Calu3 (cell line): ENCODE measurements around the gene DDX54. TPM values are rescaled to one million over a fixed set of nuclear protein-coding genes. Genes with fewer than 3 reads are reported as not detected.

Experiments used
- BruUV-seq: library from RNA; stranded (reverse); fragments of 400-500 nt; replicated peaks from 2 replicates; lab custom pipeline; 2021; lab: Mats Ljungman, UMichigan
- CTCF ChIA-PET: fragments of 300-600 bp; sonication (Branson Sonifier 250); formaldehyde crosslinking; loops from one replicate; lab custom pipeline; 2022; ENCODE audit warnings: antibody characterized with exemption; lab: Charles Lee
- DNase-seq: peaks from one replicate; pipeline ENCODE4 v3.0.0; 2022
- H3K27ac Mint-ChIP-seq: one replicate; pipeline ENCODE4 v1.8.0; 2022; ENCODE audit warnings: mixed read lengths; ENCODE audit not compliant: unreplicated experiment
- H3K27me3 Mint-ChIP-seq: one replicate; pipeline ENCODE4 v1.8.0; 2022; ENCODE audit warnings: mixed read lengths; ENCODE audit not compliant: unreplicated experiment
- H3K36me3 Mint-ChIP-seq: one replicate; pipeline ENCODE4 v1.8.0; 2022; ENCODE audit warnings: mild to moderate bottlenecking, moderate library complexity, mixed read lengths; ENCODE audit not compliant: insufficient read depth, unreplicated experiment
- H3K4me1 Mint-ChIP-seq: one replicate; pipeline ENCODE4 v1.8.0; 2022; ENCODE audit warnings: mild to moderate bottlenecking, low read depth, mixed read lengths; ENCODE audit not compliant: unreplicated experiment
- H3K4me3 Mint-ChIP-seq: one replicate; pipeline ENCODE4 v1.8.0; 2022; ENCODE audit warnings: mild to moderate bottlenecking, low read depth, moderate library complexity, mixed read lengths; ENCODE audit not compliant: unreplicated experiment
- H3K9me3 Mint-ChIP-seq: one replicate; pipeline ENCODE4 v1.8.0; 2022; ENCODE audit warnings: low read depth, mixed read lengths; ENCODE audit not compliant: unreplicated experiment
- CTCF ChIP-seq: fragments of 200-600 bp; IDR thresholded peaks from one replicate; pipeline ENCODE4 v1.8.0; 2022; ENCODE audit warnings: antibody characterized with exemption; ENCODE audit not compliant: unreplicated experiment
- intact Hi-C: fragments of 100-400 bp; cut with micrococcal nuclease; formaldehyde crosslinking; loops from one replicate; pipeline ENCODE4 v1.10.0; 2022; ENCODE audit not compliant: unreplicated experiment
- total RNA-seq: library from RNA; stranded (reverse); gene quantifications from 2 replicates; pipeline ENCODE4 v1.2.3, GENCODE V29; 2022

Gene DDX54
- total RNA-seq, 1 experiment from 2014 or later, result 104 TPM

- Mint-ChIP-seq H3K4me1 (peaks cover 47% of the 10 kb centered on the region), H3K9me3 (no peaks in the 10 kb centered on the region), H3K4me3 (peak overlapping the region; percentile 97), H3K27me3 (no peaks in the 10 kb centered on the region), H3K27ac (peak overlapping the region; percentile 96), H3K36me3 (peaks cover 46% of the 10 kb centered on the region)
- intact Hi-C loops, result loop anchor here (2.0 kb wide), 1 partner anchor 38 kb away; no protein-coding TSS in a partner anchor
- BruUV-seq, result no TSS peak
- CTCF ChIA-PET, result interaction anchor here (0.6 to 6.7 kb wide), 5 partner anchors 15 to 225 kb away, joined by 3 to 108 read pairs (median 3); partner anchors contain the start of gene CFAP73
- TF ChIP-seq CTCF, result no peak
- DNase-seq, result peak; percentile 69
Measured at GRCh38 chr12:113136128-113136989, 48.9 kb downstream of the DDX54 start.

GRCh38 chr12:113135178-113136127, 49.8 kb downstream of the DDX54 start, which contains the start of gene RASAL1:
Gene RASAL1, minus strand, starts transcription at chr12:113135761. Its CDS starts 299 bp downstream, at chr12:113135462.
- intact Hi-C loops, result loop anchor here (2.0 kb wide), 2 partner anchors 17 to 37 kb away; no protein-coding TSS in a partner anchor

GRCh38 chr12:113134521-113134951, 50.7 kb downstream of the DDX54 start:
- H3K4me3 Mint-ChIP-seq, result peak overlapping the region; percentile 97
- peak overlapping the region; percentile 96 for H3K27ac Mint-ChIP-seq
- CTCF ChIA-PET, result interaction anchor here (0.5 to 6.7 kb wide), 3 partner anchors 17 to 690 kb away, joined by 3 to 108 read pairs (median 5); partner anchors contain the start of gene CFAP73
- H3K4me1 Mint-ChIP-seq, result peaks cover 54% of the 10 kb centered on the region
- no peak for TF ChIP-seq CTCF
- H3K36me3 Mint-ChIP-seq, result peaks cover 60% of the 10 kb centered on the region
- no peaks in the 10 kb centered on the region for H3K9me3 Mint-ChIP-seq
- intact Hi-C loops, result loop anchor here (2.0 kb wide), 1 partner anchor 18 kb away; no protein-coding TSS in a partner anchor
- DNase-seq, result no peak
- H3K27me3 Mint-ChIP-seq, result no peaks in the 10 kb centered on the region
- no TSS peak for BruUV-seq

More at GRCh38 chr12:113135178-113136127, 49.8 kb downstream of the DDX54 start, which contains the start of gene RASAL1:
- Mint-ChIP-seq H3K27me3 (no peaks in the 10 kb centered on the region), H3K36me3 (peaks cover 50% of the 10 kb centered on the region), H3K4me1 (peaks cover 52% of the 10 kb centered on the region), H3K9me3 (no peaks in the 10 kb centered on the region), H3K4me3 (peak within 1 kb of the TSS; percentile 97), H3K27ac (peak within 1 kb of the TSS; percentile 96)
- peak; percentile 97 for TF ChIP-seq CTCF
- peak; percentile 100 for DNase-seq
- BruUV-seq, result TSS peak; percentile 54
- CTCF ChIA-PET, result interaction anchor here (0.6 to 6.7 kb wide), 10 partner anchors 16 to 226 kb away, joined by 3 to 108 read pairs (median 3); partner anchors contain the start of genes CFAP73 and OAS2
